ENCODE data around the gene ZNF610. TPM values are rescaled to one million over a fixed set of nuclear protein-coding genes. Genes with fewer than 3 reads are reported as not detected.
"Not testable (repeated sequence)": the region's sequence is repeated elsewhere in the genome, so short reads cannot be mapped to it uniquely, and the experiment has no call there.

The ZNF610 gene
- total RNA-seq, 1 experiment from 2014 or later = not detected

DNA sequence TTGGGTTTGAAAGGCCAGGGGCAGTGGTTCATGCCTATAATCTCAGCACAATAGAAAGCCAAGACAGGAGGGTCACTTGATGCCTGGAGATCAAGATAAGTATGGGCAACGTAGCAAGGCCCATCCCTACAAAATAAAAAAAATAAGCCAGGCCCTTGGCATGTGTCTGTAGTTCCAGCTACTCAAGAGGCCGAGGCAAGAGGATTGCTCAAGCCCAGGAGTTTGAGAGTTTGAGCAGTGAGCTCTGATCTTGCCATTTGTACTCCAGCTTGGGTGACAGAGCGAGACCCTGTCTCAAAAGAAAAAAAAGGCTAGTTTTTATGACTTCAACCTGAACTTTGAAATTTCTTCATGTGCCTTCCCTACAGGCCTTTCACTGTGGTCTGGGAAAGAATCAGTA is 44.3 kb upstream of the ZNF610 start:
- H3K9me3 ChIP-seq (ENCODE audit: control insufficient read depth in 1 of 2, insufficient read depth in 1 of 2, low read depth in 1 of 2, low read length in 2 of 2) = peaks cover 8 to 12% of the 10 kb centered on the region in 2 experiments; a peak in 3 of 4 replicates
- intact Hi-C loops (cut with micrococcal nuclease) = no loop called here
- no peaks in the 10 kb centered on the region for H3K27me3 ChIP-seq (ENCODE audit: insufficient read depth, low read length)
- CTCF ChIA-PET = no interaction called here
- H3K9ac ChIP-seq (ENCODE audit: low read length) = no peak overlapping the region
- H2AFZ ChIP-seq (ENCODE audit: low read depth, low read length, poor library complexity, severe bottlenecking) = no peak overlapping the region
- peaks cover 13 to 22% of the 10 kb centered on the region in 2 experiments for H3K36me3 ChIP-seq (ENCODE audit: control insufficient read depth in 1 of 2, insufficient read depth in 2 of 2, low read length in 2 of 2)
- no peaks in the 10 kb centered on the region for H3K79me2 ChIP-seq (ENCODE audit: insufficient read depth, low read length)
- RAD21 ChIA-PET (ENCODE audit: low non-redundant PET in 1 of 2, low total read pairs in 2 of 2, uncharacterized antibody in 2 of 2, unreplicated experiment in 2 of 2) = no interaction called here
- BruUV-seq (replicated peaks) = no TSS peak
- POLR2A ChIA-PET = no interaction called here
- TF ChIP-seq, protein P1, sequence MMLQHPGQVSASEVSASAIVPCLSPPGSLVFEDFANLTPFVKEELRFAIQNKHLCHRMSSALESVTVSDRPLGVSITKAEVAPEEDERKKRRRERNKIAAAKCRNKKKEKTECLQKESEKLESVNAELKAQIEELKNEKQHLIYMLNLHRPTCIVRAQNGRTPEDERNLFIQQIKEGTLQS (IDR thresholded peaks at IDR 0.05) = no peak
- TF ChIP-seq, protein P2, sequence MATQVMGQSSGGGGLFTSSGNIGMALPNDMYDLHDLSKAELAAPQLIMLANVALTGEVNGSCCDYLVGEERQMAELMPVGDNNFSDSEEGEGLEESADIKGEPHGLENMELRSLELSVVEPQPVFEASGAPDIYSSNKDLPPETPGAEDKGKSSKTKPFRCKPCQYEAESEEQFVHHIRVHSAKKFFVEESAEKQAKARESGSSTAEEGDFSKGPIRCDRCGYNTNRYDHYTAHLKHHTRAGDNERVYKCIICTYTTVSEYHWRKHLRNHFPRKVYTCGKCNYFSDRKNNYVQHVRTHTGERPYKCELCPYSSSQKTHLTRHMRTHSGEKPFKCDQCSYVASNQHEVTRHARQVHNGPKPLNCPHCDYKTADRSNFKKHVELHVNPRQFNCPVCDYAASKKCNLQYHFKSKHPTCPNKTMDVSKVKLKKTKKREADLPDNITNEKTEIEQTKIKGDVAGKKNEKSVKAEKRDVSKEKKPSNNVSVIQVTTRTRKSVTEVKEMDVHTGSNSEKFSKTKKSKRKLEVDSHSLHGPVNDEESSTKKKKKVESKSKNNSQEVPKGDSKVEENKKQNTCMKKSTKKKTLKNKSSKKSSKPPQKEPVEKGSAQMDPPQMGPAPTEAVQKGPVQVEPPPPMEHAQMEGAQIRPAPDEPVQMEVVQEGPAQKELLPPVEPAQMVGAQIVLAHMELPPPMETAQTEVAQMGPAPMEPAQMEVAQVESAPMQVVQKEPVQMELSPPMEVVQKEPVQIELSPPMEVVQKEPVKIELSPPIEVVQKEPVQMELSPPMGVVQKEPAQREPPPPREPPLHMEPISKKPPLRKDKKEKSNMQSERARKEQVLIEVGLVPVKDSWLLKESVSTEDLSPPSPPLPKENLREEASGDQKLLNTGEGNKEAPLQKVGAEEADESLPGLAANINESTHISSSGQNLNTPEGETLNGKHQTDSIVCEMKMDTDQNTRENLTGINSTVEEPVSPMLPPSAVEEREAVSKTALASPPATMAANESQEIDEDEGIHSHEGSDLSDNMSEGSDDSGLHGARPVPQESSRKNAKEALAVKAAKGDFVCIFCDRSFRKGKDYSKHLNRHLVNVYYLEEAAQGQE (IDR thresholded peaks at IDR 0.05; ENCODE audit: low read depth) = no peak
- TF ChIP-seq, protein P3, sequence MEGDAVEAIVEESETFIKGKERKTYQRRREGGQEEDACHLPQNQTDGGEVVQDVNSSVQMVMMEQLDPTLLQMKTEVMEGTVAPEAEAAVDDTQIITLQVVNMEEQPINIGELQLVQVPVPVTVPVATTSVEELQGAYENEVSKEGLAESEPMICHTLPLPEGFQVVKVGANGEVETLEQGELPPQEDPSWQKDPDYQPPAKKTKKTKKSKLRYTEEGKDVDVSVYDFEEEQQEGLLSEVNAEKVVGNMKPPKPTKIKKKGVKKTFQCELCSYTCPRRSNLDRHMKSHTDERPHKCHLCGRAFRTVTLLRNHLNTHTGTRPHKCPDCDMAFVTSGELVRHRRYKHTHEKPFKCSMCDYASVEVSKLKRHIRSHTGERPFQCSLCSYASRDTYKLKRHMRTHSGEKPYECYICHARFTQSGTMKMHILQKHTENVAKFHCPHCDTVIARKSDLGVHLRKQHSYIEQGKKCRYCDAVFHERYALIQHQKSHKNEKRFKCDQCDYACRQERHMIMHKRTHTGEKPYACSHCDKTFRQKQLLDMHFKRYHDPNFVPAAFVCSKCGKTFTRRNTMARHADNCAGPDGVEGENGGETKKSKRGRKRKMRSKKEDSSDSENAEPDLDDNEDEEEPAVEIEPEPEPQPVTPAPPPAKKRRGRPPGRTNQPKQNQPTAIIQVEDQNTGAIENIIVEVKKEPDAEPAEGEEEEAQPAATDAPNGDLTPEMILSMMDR (IDR thresholded peaks at IDR 0.05 in 2 of 3, conservative IDR thresholded peaks at IDR 0.05 in 1 of 3; ENCODE audit: borderline replicate concordance in 1 of 3, insufficient read depth in 1 of 3, low read depth in 2 of 3, low read length in 2 of 3) = no peak
- no peak for TF ChIP-seq JUND (IDR thresholded peaks at IDR 0.05)
- no peak for TF ChIP-seq SIN3A (IDR thresholded peaks at IDR 0.05; ENCODE audit: low read depth)
- no peak for TF ChIP-seq YY1 (IDR thresholded peaks at IDR 0.05; ENCODE audit: extremely low read depth, insufficient replicate concordance, low read depth, low read length)
- TF ChIP-seq SRF (IDR thresholded peaks at IDR 0.05; ENCODE audit: low read depth) = no peak
- DNase-seq (ENCODE audit: low read depth, low spot score) (no peak), ATAC-seq (no peak)
- H3K27ac ChIP-seq (ENCODE audit: low read depth, low read length) = no peak overlapping the region
- H3K9me2 ChIP-seq (ENCODE audit: insufficient read depth) = no peaks in the 10 kb centered on the region
- H3K4me3 ChIP-seq (replicated peaks in 1 of 2; ENCODE audit: low read depth in 1 of 2, low read length in 2 of 2) = no peak overlapping the region
- H4K20me1 ChIP-seq (ENCODE audit: insufficient read depth) = no peaks in the 10 kb centered on the region
- no peak overlapping the region for H3K4me2 ChIP-seq (ENCODE audit: low read length)
- H3K4me1 ChIP-seq (ENCODE audit: control insufficient read depth in 1 of 2, insufficient read depth in 2 of 2, low read length in 2 of 2) = peaks cover 0 to 6% of the 10 kb centered on the region in 2 experiments; a peak in 2 of 4 replicates

DNA sequence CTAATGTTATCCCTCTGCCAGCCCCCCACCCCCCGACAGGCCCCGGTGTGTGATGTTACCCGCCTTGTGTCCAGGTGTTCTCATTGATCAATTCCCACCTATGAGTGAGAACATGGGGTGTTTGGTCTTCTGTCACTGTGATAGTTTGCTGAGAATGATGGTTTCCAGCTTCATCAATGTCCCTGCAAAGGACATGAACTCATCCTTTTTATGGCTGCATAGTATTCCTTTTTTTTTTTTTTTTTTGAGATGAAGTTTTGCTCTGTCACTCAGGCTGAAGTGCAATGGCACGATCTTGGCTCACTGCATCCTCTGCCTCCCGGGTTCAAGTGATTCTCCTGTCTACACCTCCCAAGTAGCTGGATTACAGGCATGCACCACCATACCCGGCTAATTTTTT is 43.1 kb upstream of the ZNF610 start:
- H3K27ac ChIP-seq (ENCODE audit: low read depth, low read length); H3K4me2 ChIP-seq (ENCODE audit: low read length); BruUV-seq (replicated peaks); H3K79me2 ChIP-seq (ENCODE audit: insufficient read depth, low read length); H3K9me2 ChIP-seq (ENCODE audit: insufficient read depth); CTCF ChIA-PET; H4K20me1 ChIP-seq (ENCODE audit: insufficient read depth); ATAC-seq; POLR2A ChIA-PET; H3K27me3 ChIP-seq (ENCODE audit: insufficient read depth, low read length); H3K9ac ChIP-seq (ENCODE audit: low read length); intact Hi-C loops (cut with micrococcal nuclease); DNase-seq (ENCODE audit: low read depth, low spot score); H2AFZ ChIP-seq (ENCODE audit: low read depth, low read length, poor library complexity, severe bottlenecking); H3K4me3 ChIP-seq (replicated peaks in 1 of 2; ENCODE audit: low read depth in 1 of 2, low read length in 2 of 2); RAD21 ChIA-PET (ENCODE audit: low non-redundant PET in 1 of 2, low total read pairs in 2 of 2, uncharacterized antibody in 2 of 2, unreplicated experiment in 2 of 2): not testable (repeated sequence)
- peaks cover 0 to 10% of the 10 kb centered on the region in 2 experiments; a peak in 2 of 4 replicates for H3K4me1 ChIP-seq (ENCODE audit: control insufficient read depth in 1 of 2, insufficient read depth in 2 of 2, low read length in 2 of 2)
- H3K36me3 ChIP-seq (ENCODE audit: control insufficient read depth in 1 of 2, insufficient read depth in 2 of 2, low read length in 2 of 2) = peaks cover 13 to 22% of the 10 kb centered on the region in 2 experiments
- H3K9me3 ChIP-seq (ENCODE audit: control insufficient read depth in 1 of 2, insufficient read depth in 1 of 2, low read depth in 1 of 2, low read length in 2 of 2) = peaks cover 3 to 12% of the 10 kb centered on the region in 2 experiments; a peak in 2 of 4 replicates

Measured in HCT116 (cell line).